Transverse colon (tissue), 4 donors: ENCODE data around the gene RUSF1. TPM values are rescaled to one million over a fixed set of nuclear protein-coding genes. Genes with fewer than 3 reads are reported as not detected.

ENCODE experiments used
- DNase-seq: peaks from one replicate; pipeline ENCODE4 v3.0.0-alpha.2; 2019
- H3K27ac ChIP-seq, 4 donors: fragments of 200-600 bp; sonication (generic); 2 replicates each; pipeline ENCODE4 v1.5.1; 2016 to 2018; ENCODE audit warnings: inconsistent platforms in 4 of 4
- H3K27me3 ChIP-seq: fragments of 200-600 bp; sonication (generic); 2 replicates; pipeline ENCODE4 v1.5.1; 2017; ENCODE audit warnings: inconsistent platforms
- H3K36me3 ChIP-seq, 4 donors: fragments of 200-600 bp; sonication (generic); 2 replicates each; pipeline ENCODE4 v1.5.1; 2017 to 2019; ENCODE audit warnings: inconsistent platforms in 4 of 4
- H3K4me1 ChIP-seq, 4 donors: fragments of 200-600 bp; sonication (generic); 2 replicates each; pipeline ENCODE4 v1.5.1; 2017 to 2020; ENCODE audit warnings: inconsistent platforms in 4 of 4
- H3K4me3 ChIP-seq, 4 donors: fragments of 200-600 bp; sonication (generic); 1 replicate in 1 of 4; 2 replicates in 3 of 4; pipeline versions ENCODE4 v1.5.1 to v1.6.1; 2017 to 2019; ENCODE audit warnings: inconsistent platforms in 4 of 4
- H3K9me3 ChIP-seq, 2 donors: fragments of 200-600 bp; sonication (generic); 2 replicates each; pipeline ENCODE4 v1.5.1; 2017 to 2019; ENCODE audit warnings: inconsistent platforms in 2 of 2
- CTCF ChIP-seq, 5 experiments: fragments of 200-600 bp in 3 of 5; fragments of 450-650 bp in 2 of 5; sonication (generic) in 3 of 5; IDR thresholded peaks; 1 replicate in 2 of 5; 2 replicates in 3 of 5; pipeline ENCODE4 v1.5.1; 2016 to 2017; ENCODE audit warnings: antibody characterized with exemption in 5 of 5, inconsistent platforms in 3 of 5, mild to moderate bottlenecking in 2 of 5, moderate library complexity in 1 of 5
- EP300 ChIP-seq: sonication (generic); formaldehyde crosslinking; IDR thresholded peaks from one replicate; pipeline ENCODE4 v1.6.1; 2017; ENCODE audit warnings: antibody characterized with exemption, low read depth
- POLR2A ChIP-seq: fragments of 450-650 bp; IDR thresholded peaks from one replicate; pipeline ENCODE4 v1.6.1; 2016; ENCODE audit warnings: antibody characterized with exemption, mild to moderate bottlenecking, moderate library complexity
- POLR2AphosphoS5 ChIP-seq, 3 donors: sonication (generic); formaldehyde crosslinking; IDR thresholded peaks; one replicate each; pipeline ENCODE4 v1.6.1; 2016; ENCODE audit warnings: antibody characterized with exemption in 3 of 3
- WGBS, 2 donors: methylation state at CpG; one replicate each; pipeline ENCODE4 v1.1.5; 2018; ENCODE audit warnings: low coverage in 1 of 2; 5-methylcytosine and 5-hydroxymethylcytosine counted together
- in situ Hi-C, 4 donors: fragments of 200-750 bp; cut with MboI; loops; one replicate each; pipeline versions ENCODE4 v1.15.0 to v1.15.1; 2017; ENCODE audit warnings: low sequenced_read_pairs in 3 of 4, low pct_ligation_motif_present in 1 of 4, low pct_unique_long_range_greater_than_20kb in 1 of 4
- intact Hi-C: fragments of 100-400 bp; cut with DNase I; formaldehyde crosslinking; loops from one replicate; pipeline ENCODE4 v1.15.1; 2023; ENCODE audit warnings: low total_unique reads
- total RNA-seq, 4 donors: library from RNA; depleted of rRNA; stranded (reverse); fragments of >200 nt; gene quantifications; one replicate each; pipeline ENCODE4 v1.1.0, GENCODE V29; 2016

Gene RUSF1
- total RNA-seq, 4 donors from 2014 or later: 49.2 to 86.5 (median 71.3) TPM

DNA sequence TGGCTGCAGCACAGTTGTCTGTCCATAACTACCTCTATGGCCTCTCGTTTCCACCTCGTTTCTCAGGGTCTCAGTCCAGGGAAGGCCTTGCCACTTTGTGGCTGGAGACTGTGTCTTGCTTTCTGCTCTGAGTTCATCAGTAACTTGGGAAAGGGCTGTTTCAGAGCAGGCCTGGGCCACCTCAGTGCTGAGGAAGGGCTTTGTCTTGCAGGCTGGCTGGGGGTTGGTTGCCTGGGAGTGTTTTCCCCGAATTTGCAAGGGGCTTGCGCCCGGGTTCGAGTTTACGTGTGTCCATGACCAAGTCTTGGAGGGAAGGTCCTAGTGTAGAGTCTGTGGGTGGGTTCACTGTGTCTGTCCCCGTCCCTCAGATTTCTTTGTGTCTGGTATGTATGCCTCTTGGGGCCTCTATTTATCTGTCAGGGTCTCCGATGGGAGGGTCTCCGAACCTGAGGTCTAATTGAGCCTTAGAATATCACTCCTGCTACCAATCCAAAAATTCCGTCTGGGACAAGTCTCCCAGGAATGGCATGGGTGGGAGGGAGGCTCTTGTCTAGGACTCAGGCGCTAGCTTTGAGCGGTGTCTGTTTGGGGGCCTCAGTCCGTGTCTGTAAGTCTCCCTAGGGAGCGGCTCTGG is 36.8 kb downstream of the RUSF1 start:
- no peaks in the 10 kb centered on the region for H3K9me3 ChIP-seq
- H3K4me3 ChIP-seq: peak overlapping the region; percentile 58 to 80 (median 66)
- WGBS, 2 donors: 49% methylated on average over 15 of the region's 15 CpGs; no CpG with 5 or more reads in 1 of the 2 donors
- no peaks in the 10 kb centered on the region for H3K36me3 ChIP-seq
- peak overlapping the region; percentile 90 to 98 (median 93) for H3K27ac ChIP-seq
- H3K27me3 ChIP-seq: no peaks in the 10 kb centered on the region
- H3K4me1 ChIP-seq: peaks cover 13 to 43% (median 32%) of the 10 kb centered on the region in 4 donors
- intact Hi-C loops: no loop called here
- TF ChIP-seq POLR2A (no peak), CTCF (IDR thresholded peaks at IDR 0.05) (no peak), POLR2AphosphoS5 (IDR thresholded peaks at IDR 0.05) (no peak), EP300 (no peak)
- DNase-seq: no peak
- in situ Hi-C loops: loop anchor here in 2 of 4 donors (25.0 kb wide), 2 partner anchors 416 to 484 kb away; partner anchors contain the start of gene HSD3B7 (in 1 of the 2)

DNA sequence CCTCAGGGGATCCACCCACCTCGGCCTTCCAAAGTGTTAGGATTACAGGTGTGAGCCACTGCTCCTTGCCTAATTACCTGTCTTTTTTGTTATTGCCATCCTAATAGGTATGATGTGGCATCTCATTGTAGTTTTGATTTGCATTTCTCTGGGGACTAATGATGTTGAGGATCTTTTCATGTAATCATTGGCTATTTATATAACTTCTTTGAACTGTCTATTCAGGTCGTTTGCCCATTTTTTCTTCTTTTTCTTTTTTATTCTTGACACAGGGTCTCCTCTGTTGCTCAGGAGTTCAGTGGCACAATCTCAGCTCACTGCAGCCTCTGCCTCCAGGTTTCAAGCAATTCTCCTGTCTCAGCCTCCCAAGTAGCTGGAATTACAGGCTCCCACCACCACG is 37.6 kb downstream of the RUSF1 start:
- no peak for DNase-seq
- WGBS, 2 donors: 71 to 82% methylated on average over 2 to 3 of the region's 3 CpGs
- TF ChIP-seq CTCF (IDR thresholded peaks at IDR 0.05): no peak
- TF ChIP-seq POLR2A: no peak
- no peak for TF ChIP-seq EP300
- no peak for TF ChIP-seq POLR2AphosphoS5 (IDR thresholded peaks at IDR 0.05)
- H3K27me3 ChIP-seq: no peaks in the 10 kb centered on the region
- no peaks in the 10 kb centered on the region for H3K9me3 ChIP-seq
- H3K36me3 ChIP-seq: peaks cover 0 to 3% (median 0%) of the 10 kb centered on the region in 4 donors
- intact Hi-C loops: no loop called here
- H3K4me1 ChIP-seq: peaks cover 13 to 36% (median 24%) of the 10 kb centered on the region in 4 donors
- H3K4me3 ChIP-seq: no peak overlapping the region
- in situ Hi-C loops: loop anchor here in 2 of 4 donors (25.0 kb wide), 2 partner anchors 417 to 483 kb away; partner anchors contain the start of gene HSD3B7 (in 1 of the 2)
- H3K27ac ChIP-seq: peak overlapping the region; percentile 90 to 98 (median 93)

DNA sequence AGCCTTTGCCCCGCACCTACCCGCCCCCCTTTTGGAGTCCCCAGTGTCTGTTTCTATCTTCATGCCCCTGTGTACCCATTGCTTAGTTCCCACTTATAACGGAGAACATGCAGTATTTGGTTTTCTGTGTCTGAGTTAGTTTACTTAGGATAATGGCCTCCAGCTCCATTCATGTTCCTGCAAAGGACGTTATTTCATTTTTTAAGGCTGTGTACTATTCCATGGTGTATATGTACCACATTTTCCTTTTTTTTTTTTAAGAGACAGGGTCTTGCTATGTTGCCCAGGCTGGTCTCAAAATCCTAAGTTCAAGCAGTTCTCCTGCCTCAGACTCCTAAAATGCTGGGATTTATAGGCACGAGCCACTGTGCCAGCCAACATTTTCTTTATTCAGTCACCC is 40.3 kb downstream of the RUSF1 start:
- no peak for TF ChIP-seq CTCF (IDR thresholded peaks at IDR 0.05)
- TF ChIP-seq POLR2AphosphoS5 (IDR thresholded peaks at IDR 0.05): no peak
- TF ChIP-seq EP300: no peak
- no peak for TF ChIP-seq POLR2A
- 96% methylated on average over 3 to 5 of the region's 5 CpGs for WGBS, 2 donors
- intact Hi-C loops (no loop called here), in situ Hi-C loops (loop anchor here in 2 of 4 donors (25.0 kb wide), 2 partner anchors 419 to 481 kb away; partner anchors contain the start of gene HSD3B7 (in 1 of the 2))
- no peaks in the 10 kb centered on the region for H3K27me3 ChIP-seq
- DNase-seq: no peak
- H3K9me3 ChIP-seq: no peaks in the 10 kb centered on the region
- H3K4me1 ChIP-seq: peaks cover 13 to 19% (median 15%) of the 10 kb centered on the region in 4 donors
- no peak overlapping the region for H3K27ac ChIP-seq
- H3K4me3 ChIP-seq: no peak overlapping the region
- H3K36me3 ChIP-seq: peaks cover 0 to 10% (median 2%) of the 10 kb centered on the region in 4 donors

DNA sequence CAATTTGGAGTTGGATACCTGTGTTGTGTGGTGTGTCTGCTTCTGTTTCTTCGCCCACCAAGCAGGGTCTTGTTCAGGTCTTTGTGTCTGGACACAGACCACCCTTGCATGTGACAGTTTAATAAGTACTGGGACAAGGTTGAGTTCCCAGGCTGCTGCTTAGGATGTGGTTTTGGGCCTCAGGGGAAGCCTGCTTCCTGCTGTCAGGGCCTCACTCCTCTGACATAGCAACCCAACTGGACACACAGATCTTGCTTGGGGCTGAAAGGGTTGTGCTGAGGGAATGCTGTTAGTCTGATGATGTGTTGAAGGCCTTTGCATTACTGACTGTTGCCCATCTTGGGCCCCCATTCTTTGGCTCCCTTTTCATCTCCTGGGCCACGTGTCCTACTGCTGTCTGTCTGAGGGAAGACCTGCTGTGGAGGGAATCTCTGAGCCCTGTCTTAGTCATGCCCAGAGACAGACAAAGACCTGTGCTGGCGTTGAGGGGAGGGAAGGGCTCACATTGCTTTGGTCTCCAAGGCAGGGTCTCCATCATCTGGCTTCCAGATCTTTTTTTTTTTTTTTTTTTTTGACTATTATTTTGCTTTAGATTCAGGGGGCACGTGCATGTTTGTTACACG is 40.9 kb downstream of the RUSF1 start:
- intact Hi-C loops: no loop called here
- peaks cover 8 to 15% (median 12%) of the 10 kb centered on the region in 4 donors for H3K4me1 ChIP-seq
- no peak overlapping the region for H3K27ac ChIP-seq
- H3K9me3 ChIP-seq: no peaks in the 10 kb centered on the region
- no peak for DNase-seq
- peaks cover 0 to 10% (median 2%) of the 10 kb centered on the region in 4 donors for H3K36me3 ChIP-seq
- H3K27me3 ChIP-seq: no peaks in the 10 kb centered on the region
- H3K4me3 ChIP-seq: no peak overlapping the region
- in situ Hi-C loops: loop anchor here in 2 of 4 donors (25.0 kb wide), 2 partner anchors 420 to 480 kb away; partner anchors contain the start of gene HSD3B7 (in 1 of the 2)
- TF ChIP-seq POLR2AphosphoS5 (IDR thresholded peaks at IDR 0.05) (no peak), POLR2A (no peak), EP300 (no peak), CTCF (IDR thresholded peaks at IDR 0.05) (no peak)
- 87 to 100% methylated on average over 2 to 5 of the region's 5 CpGs for WGBS, 2 donors
